GM20431 (cell line): ENCODE measurements around the gene C17orf100.
"Not testable (repeated sequence)": the region's sequence is repeated elsewhere in the genome, so short reads cannot be mapped to it uniquely, and the experiment has no call there.

ENCODE experiments used
- in situ Hi-C: fragments of 300-500 bp; cut with MseI, MboI; formaldehyde crosslinking; loops from one replicate; pipeline ENCODE4 v1.15.0; 2020; ENCODE audit warnings: low sequenced_read_pairs; ENCODE audit not compliant: unreplicated experiment

Gene C17orf100

GRCh38 chr17:6684460-6684783 lies 32.9 kb downstream of the C17orf100 start:
- in situ Hi-C loops = no loop called here

DNA sequence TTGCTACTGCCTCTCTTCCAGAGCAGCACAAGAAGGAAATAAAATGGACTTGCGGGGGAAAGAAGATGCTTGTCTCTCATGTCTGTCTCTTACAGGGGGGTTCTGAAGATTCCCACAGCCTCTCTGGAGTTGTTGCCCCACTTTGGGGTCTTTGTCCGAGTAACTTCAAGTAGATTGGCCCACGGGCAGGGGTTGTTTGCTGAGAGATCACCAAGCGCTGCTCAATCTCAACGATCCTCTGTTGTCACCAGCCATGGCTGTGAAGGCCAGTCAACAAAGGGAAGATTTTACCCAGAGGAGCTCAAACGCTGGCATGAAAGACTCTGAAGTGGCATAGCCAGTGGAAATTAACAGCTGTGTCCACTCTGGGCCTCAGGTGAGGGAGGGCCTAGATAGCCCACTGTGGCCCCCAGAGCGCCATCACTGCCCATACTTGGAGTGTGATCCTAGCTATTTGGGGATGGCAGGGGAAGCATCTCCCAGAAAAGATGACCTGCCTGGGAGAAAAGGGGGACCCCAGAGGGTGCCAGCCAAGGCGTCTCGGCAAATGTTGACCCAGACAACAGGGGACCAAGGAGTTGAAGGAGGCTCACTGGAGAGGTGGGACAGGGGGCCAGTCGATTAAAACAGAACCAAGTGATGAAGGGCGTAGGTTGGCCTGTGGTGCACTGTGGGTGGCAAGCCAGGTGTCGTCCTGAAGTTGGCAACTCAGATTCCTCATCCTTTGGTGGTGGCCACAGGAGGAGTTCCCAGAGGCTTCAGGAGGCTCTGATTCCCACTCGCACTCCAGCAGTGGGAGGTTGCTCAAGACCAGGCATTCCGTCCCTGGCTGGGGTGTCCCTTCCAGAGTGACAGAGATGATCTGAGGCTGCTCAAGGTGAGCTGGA lies 33.6 kb downstream of the C17orf100 start:
- in situ Hi-C loops = no loop called here

- in situ Hi-C loops = no loop called here
Measured at GRCh38 chr17:6686026-6686425, 34.5 kb downstream of the C17orf100 start.

GRCh38 chr17:6688944-6689343 lies 37.4 kb downstream of the C17orf100 start:
- in situ Hi-C loops = no loop called here

DNA sequence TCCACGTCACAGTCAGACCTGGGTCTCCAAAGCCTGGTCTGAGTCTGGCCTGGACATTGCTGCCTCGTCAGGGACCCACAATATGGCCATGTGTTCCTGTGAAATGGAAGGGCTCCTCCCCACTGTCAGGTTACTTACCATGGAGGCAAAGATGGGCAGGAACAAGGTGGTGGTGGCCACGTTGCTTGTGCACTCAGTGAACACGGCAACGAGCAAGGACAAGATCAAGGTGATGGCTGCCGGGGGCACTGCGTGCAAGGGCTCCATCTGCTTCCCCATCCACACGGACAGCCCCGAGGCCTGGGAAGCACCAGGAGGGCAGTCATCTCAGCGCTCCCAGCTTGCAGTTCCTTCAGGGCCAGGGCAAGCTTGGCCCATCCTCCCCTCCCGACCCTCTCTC lies 39.1 kb downstream of the C17orf100 start:
- in situ Hi-C loops = no loop called here

DNA sequence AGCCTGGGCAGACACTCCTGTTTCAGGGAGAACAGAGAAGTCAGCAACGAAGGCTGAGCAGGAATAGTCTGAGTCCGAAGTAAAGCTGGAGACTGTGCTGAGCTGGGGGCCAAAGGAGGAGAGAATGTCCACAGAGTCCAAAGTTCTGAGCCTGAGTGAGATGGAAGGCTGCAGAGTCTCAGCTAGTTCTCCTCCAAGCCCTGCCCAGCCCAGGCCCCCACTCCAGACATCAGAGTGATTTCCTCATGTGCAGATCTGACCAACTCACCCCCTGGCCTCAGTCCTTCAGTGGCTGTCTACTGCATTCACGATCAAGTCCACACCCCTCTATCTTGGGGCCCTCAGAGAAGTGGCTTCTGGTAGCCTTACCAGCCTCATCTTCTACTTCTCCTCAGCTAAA lies 40.0 kb downstream of the C17orf100 start:
- in situ Hi-C loops = no loop called here

GRCh38 chr17:6691958-6692357 lies 40.4 kb downstream of the C17orf100 start:
- in situ Hi-C loops = not testable (repeated sequence)

- in situ Hi-C loops = no loop called here
Measured at GRCh38 chr17:6695051-6695450, 43.5 kb downstream of the C17orf100 start.

- in situ Hi-C loops = no loop called here
Measured at GRCh38 chr17:6695565-6695964, 44.0 kb downstream of the C17orf100 start.

- in situ Hi-C loops = no loop called here
Measured at GRCh38 chr17:6696906-6697305, 45.3 kb downstream of the C17orf100 start.

- in situ Hi-C loops = no loop called here
Measured at GRCh38 chr17:6698004-6698403, 46.4 kb downstream of the C17orf100 start.

DNA sequence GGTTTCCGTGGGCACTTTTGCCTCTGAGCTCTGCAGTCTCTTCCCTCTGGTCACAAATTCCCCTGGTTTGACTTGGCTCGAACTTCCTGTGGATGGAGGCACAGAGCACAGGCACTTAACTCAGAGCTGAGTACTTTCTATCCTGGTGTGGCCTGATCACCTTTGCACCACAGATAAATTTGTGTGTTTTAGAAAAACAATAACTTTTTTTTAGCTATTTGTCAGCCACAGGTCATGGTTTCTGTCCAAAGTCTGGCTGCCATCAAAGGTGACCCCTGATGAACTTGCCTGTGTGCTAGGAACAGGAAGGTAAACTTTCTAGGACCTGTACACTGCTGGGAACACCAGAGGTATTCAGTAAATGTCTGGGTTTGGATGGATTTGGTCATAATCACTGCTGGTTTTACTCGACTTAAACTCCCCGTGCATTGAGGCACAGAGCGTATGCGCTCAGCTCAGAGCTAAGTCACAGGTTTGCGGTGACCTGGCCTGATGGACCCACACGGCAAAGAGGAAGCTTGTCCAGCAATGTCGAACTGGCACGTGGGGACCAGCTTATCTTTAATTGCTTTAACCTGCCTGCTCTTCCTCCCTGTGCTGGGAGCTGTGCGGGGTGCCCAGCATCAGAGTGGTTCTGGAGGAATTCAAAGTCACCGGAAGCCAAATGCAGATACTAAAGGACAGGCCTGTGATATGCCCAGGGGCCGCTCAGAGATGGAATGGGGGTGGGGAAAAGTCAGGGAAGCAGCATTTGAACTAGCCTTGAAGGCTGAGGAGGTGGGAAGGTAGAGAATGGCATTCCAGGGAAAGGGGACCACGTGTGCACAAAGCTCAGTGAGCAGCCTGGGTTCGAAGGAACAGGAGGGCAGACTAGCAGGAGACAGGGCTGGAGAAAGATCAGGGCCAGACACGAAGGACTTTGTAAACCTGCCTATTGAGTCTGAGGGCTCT lies 48.7 kb downstream of the C17orf100 start:
- in situ Hi-C loops = no loop called here

GRCh38 chr17:6700948-6701307 lies 49.4 kb downstream of the C17orf100 start:
- in situ Hi-C loops = no loop called here

GRCh38 chr17:6701719-6702118 lies 50.2 kb downstream of the C17orf100 start:
- in situ Hi-C loops = no loop called here

GRCh38 chr17:6702567-6703215 lies 51.1 kb downstream of the C17orf100 start:
- in situ Hi-C loops = no loop called here
